Left ventricle myocardium superior (tissue), 1 donor: ENCODE results near the gene CAPN1. TPM values are rescaled to one million over a fixed set of nuclear protein-coding genes. Genes with fewer than 3 reads are reported as not detected.
"Not testable (repeated sequence)": the region's sequence is repeated elsewhere in the genome, so short reads cannot be mapped to it uniquely, and the experiment has no call there.

ENCODE experiments used
- ATAC-seq: fragments of 200-7000 bp; cut with Tn5 transposase; one replicate; pipeline ENCODE4 v1.9.1; 2020; ENCODE audit warnings: mild to moderate bottlenecking, moderate library complexity
- DNase-seq: peaks from one replicate; pipeline ENCODE4 v3.0.0-alpha.2; 2020
- intact Hi-C: fragments of 100-400 bp; cut with micrococcal nuclease; formaldehyde crosslinking; loops from one replicate; pipeline ENCODE4 v1.11.0; 2022
- total RNA-seq: library from RNA; stranded (reverse); fragmentation: NEBNext Ultra II Directional; extraction: Animal tissue kit (Norgen Biotek cat#: 25700); gene quantifications from one replicate; pipeline ENCODE4 v1.2.1, GENCODE V29; 2021
- donor health status: DM: no; HTN: yes; CAD: no; lungs with severe emphysema.

CAPN1 gene
- total RNA-seq, 1 donor from 2014 or later, result 90.1 TPM

DNA sequence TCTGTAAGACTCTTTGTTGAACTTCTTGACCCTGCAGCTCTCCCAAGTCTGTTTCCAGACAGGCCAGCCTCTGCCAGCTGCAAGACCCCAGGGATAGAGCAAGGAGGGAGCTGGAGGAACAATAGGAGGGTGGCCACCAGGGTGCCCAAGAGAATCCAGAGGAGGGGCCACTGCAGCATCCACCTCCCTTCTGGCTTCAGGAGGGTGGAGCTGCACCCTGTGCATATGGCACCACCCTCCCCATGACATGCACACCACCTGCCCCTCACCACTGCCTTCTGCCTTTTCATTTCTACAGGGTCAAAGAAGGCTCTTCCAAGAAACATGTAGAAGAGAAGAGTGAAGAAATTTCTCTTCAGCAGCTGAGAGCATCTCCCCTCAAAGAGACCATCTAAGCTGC is 60.0 kb downstream of the CAPN1 start:
- no peak for DNase-seq

DNA sequence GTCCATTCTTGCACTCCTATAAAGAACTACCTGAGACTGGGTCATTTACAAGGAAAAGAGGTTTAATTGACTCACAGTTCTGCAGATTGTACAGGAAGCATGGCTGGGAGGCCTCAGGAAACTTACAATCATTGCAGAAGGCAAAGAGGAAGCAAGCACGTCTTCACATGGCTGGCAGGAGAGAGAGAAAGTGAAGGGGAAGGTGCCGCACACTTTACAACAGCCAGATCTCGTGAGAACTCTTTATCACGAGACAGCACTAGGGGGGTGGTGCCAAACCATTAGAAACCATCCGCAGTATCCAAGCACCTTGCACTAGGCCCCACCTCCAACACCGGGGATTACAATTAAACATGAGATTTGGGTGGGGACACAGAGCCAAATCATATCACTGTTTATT is 60.7 kb downstream of the CAPN1 start:
- intact Hi-C loops, result no loop called here
- DNase-seq (no peak), ATAC-seq (no peak)

More for the DNA sequence above, 60.0 kb downstream of the CAPN1 start:
- intact Hi-C loops, result no loop called here
- no peak for ATAC-seq

DNA sequence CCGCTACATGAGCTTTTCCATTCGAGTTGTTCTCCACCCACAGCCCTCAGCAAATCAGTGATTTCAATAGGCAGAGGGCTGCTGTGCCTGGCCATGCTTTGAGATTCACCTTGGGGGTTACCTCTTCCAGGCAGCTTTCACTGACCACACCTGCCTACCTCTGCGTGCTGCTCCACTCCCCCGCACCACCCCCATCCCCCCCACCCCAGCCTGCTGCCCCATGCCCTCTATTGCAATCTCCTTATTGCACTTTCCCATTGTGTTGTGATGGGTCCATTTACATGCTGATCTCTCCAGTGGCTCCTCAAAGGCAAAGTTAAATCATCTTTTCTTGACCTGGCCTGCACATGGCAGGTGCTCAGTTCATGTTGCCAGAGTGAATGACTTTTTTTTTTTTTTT is 62.1 kb downstream of the CAPN1 start:
- ATAC-seq, result no peak
- intact Hi-C loops, result no loop called here
- no peak for DNase-seq

DNA sequence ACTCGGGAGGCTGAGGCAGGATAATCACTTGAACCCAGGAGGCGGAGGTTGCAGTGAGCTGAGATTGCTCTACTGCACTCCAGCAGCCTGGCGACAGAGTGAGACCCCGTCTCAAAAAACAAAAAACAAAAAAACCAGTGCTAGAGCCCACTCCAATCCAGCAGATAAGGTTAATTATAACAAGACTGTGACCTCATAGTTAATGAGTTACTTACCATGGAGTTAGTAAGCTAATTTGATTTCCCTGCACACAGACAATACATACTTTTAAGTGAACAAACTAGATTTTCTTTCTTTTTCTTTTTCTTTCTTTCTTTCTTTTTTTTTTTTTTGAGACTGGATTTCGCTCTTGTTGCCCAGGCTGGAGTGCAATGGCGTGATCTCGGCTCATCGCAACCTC is 63.3 kb downstream of the CAPN1 start:
- DNase-seq, ATAC-seq, intact Hi-C loops: not testable (repeated sequence)

DNA sequence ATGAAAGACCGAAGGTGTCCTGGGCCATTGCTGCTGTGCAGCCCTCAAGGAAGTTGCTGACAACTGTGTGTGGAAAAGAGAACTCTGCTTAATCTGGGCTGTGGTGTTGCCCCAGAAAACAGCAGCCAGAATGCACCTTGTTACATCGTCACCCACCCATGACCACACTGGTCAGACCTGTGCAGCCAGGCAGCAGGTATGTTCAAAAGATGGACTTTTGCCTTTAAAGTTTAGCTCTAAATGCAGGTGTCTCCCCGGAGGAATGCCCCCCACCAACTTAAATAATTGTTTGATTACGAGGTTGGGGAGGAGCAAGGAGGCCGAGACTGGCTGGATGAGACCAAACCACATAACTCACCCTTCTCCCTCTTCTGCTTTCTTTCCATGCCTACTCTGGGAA is 64.8 kb downstream of the CAPN1 start:
- no peak for DNase-seq
- intact Hi-C loops, result no loop called here
- ATAC-seq, result no peak

DNA sequence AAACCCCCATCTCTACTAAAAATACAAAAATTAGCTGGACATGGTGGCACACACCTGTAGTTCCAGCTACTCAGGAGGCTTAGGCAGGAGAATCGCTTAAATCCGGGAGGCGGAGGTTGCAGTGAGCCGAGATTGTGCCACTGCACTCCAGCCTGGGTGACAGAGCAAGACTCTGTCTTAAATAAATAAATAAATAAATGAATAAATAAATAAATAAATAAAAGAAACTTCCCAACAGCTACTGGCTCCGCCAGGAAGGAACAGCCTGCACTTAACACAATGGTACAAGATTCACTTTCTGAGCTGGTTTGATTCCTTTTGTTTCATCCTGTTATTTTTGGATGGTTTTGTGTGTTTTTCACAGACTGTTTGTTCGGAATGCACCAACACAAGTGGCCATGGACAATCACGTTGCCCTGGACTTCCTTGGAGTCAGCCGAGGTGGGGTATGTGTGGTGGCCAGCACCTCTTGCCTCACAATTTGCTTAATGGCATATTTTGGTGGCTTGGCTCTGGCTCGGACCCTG is 66.5 kb downstream of the CAPN1 start:
- DNase-seq, ATAC-seq, intact Hi-C loops: not testable (repeated sequence)

DNA sequence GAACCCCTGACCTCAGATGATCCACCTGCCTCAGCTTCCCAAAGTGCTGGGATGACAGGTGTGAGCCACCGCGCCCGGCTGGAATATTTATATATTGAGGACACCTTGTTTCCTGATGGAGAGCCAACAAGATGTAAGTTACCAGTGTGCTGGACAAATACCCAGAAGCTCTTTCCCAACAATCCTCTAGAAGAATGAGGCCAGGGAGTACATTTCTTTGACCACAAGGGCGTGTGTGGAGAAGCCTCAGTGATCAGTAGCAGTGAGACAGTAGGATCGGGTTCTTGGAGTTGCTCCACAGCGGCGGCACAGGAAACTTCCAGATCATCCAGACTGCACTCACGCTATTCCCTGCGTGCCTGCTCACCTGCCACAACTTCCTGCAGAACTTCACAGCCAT is 69.7 kb downstream of the CAPN1 start:
- ATAC-seq, result no peak
- intact Hi-C loops, result no loop called here
- DNase-seq, result no peak

DNA sequence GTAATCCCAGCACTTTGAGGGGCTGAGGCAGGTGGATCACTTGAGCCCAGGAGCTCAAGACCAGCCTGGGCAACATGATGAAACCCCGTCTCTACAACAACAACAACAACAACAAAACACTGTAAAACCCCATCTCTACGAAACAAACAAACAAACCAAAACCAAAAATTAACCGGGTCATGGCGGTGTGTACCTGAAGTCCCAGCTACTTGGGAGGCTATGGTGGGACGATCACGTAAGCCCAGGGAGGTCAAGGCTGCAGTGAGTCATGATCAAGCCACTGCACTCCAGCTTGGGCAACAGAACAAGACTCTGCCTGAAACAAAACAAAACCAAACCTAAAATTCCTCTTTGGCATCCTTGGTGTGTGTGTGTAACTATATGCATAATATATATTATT is 73.0 kb downstream of the CAPN1 start:
- no peak for DNase-seq
- no peak for ATAC-seq
- intact Hi-C loops, result no loop called here

DNA sequence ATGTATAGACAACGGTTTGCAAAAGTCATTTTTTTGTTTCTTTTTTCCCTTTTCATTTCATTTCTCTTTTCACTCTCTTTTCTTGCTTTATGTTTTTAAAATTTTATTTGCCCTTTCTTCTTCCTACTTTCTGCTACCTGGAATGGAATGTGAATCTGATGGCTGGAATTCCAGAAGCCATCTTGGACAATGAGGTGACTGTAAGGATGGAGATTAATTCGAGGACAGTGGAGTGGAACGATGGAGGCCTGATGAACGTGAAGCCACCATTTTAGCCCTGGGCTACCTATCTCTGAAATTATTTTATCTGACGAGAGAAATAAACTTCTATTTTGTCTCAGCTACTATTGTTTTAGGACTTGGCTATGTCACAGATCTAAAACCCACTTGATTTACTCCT is 77.3 kb downstream of the CAPN1 start:
- no peak for ATAC-seq
- intact Hi-C loops, result no loop called here
- DNase-seq, result no peak

DNA sequence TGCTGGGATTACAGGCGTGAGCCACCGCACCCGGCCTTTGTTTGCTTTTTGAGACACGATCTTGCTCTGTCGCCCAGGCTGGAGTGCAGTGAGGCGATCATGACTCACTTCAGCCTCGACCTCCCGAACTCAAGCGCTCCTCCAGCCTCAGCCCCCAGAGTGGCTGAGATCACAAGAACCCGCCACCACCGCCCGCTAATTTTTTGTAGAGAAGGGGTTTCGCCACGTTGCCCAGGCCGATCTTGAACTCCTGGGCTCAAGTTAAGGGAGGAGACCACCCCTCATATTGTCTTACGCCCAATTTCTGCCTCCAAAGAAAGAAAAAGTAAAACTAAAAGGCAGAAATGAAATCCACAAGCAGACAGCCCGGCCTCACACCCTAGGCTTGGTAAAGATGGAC is 78.6 kb downstream of the CAPN1 start:
- DNase-seq (no peak), ATAC-seq (no peak)
- intact Hi-C loops, result no loop called here

DNA sequence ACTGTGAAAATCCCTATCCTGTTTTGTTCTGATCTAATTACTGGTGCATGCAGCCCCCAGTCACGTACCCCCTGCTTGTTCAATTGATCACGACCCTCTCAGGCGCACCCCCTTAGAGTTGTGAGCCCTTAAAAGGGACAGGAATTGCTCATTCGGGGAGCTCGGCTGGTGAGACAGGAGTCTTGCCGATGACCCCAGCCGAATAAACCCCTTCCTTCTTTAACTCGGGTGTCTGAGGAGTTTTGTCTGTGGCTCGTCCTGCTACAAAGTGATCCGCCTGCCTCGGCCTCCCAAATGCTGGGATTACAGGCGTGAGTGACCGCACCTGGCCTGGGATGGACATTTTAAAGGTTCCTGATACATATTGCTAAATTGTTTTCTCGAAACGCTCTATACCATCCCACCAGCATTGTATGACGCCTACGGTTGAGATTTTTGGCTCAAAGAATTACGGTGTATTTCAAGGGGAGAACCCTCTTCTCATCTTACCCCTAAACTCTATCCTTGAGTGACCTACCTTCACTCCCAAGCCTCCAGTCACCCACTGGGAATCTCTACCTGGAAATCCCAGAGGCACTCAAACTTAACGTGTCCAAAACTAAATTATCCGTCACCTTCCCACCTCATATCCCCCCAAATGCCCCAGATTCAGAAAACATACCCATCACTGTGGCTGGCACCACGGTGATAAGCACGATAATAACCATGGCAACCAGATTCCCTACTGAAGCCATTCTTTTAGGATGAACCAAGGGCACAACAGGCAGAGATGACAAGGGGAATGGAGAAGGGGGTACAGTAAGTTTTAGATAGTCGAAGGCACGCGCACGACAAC is 79.2 kb downstream of the CAPN1 start:
- DNase-seq (no peak), ATAC-seq (no peak)
- intact Hi-C loops, result no loop called here

Other genes with a start within 250 kb of the CAPN1 start
- gene GPHA2, start 246.0 kb upstream of the CAPN1 start, total RNA-seq, result not detected
- not detected for gene MAJIN, start 209.8 kb upstream of the CAPN1 start, total RNA-seq
- 1.2 TPM for gene BATF2, start 185.0 kb upstream of the CAPN1 start, total RNA-seq
- gene ARL2, start 167.8 kb upstream of the CAPN1 start, total RNA-seq, result 115 TPM
- 19.3 TPM for gene SNX15, start 154.5 kb upstream of the CAPN1 start, total RNA-seq
- 7.5 TPM for gene SAC3D1, start 140.7 kb upstream of the CAPN1 start, total RNA-seq
- 5.3 TPM for gene NAALADL1, start 123.4 kb upstream of the CAPN1 start, total RNA-seq
- gene CDCA5, start 97.9 kb upstream of the CAPN1 start, total RNA-seq, result 1.3 TPM
- gene ZFPL1, start 97.7 kb upstream of the CAPN1 start, total RNA-seq, result 23.7 TPM
- gene VPS51, start 85.7 kb upstream of the CAPN1 start, total RNA-seq, result 84.8 TPM
- gene TM7SF2, start 70.1 kb upstream of the CAPN1 start, total RNA-seq, result 112 TPM
- 5.5 TPM for gene ZNHIT2, start 64.2 kb upstream of the CAPN1 start, total RNA-seq
- 724 TPM for gene FAU, start 59.8 kb upstream of the CAPN1 start, total RNA-seq
- gene MRPL49, start 59.6 kb upstream of the CAPN1 start, total RNA-seq, result 33.7 TPM
- 38.6 TPM for gene SYVN1, start 47.4 kb upstream of the CAPN1 start, total RNA-seq
- gene SPDYC, start 11.7 kb upstream of the CAPN1 start, total RNA-seq, result not detected
- 3.5 TPM for gene POLA2, start 80.0 kb downstream of the CAPN1 start, total RNA-seq
- 13.0 TPM for gene CDC42EP2, start 132.9 kb downstream of the CAPN1 start, total RNA-seq
- 53.9 TPM for gene DPF2, start 151.9 kb downstream of the CAPN1 start, total RNA-seq
- 0.97 TPM for gene TIGD3, start 172.8 kb downstream of the CAPN1 start, total RNA-seq
- gene SLC25A45, start 200.7 kb downstream of the CAPN1 start, total RNA-seq, result 4.6 TPM
- 9.7 TPM for gene FRMD8, start 204.7 kb downstream of the CAPN1 start, total RNA-seq
- gene NEAT1, start 240.9 kb downstream of the CAPN1 start, total RNA-seq, result 508 TPM